ENCODE data around the gene METTL23. TPM values are rescaled to one million over a fixed set of nuclear protein-coding genes. Genes with fewer than 3 reads are reported as not detected.

The METTL23 gene
- total and polyA plus RNA-seq, 2 of the 8 experiments (the other 6 are each of a cell fraction or from before 2014, with no cell fraction given) = 36.1 to 60.2 TPM

- POLR2A ChIA-PET (ENCODE audit: partially characterized antibody) = no interaction called here
- no peak for DNase-seq (ENCODE audit: low read depth in 1 of 2, low spot score in 2 of 2)
- CTCF ChIA-PET (ENCODE audit: partially characterized antibody) = interaction anchor here (0.5 kb wide), 1 partner anchor 47 kb away, joined by 3 read pairs; no protein-coding TSS in a partner anchor
- Histone ChIP-seq H3K56ac (replicated peaks; ENCODE audit: insufficient read length, low read depth, low read length) (no peak overlapping the region), H3K18ac (ENCODE audit: extremely low read depth, low read length) (no peak overlapping the region), H3K36me3 (ENCODE audit: control insufficient read depth in 2 of 4, insufficient read depth in 4 of 4, low read length in 3 of 4) (peaks cover 5 to 25% (median 12%) of the 10 kb centered on the region in 4 experiments; a peak in 7 of 8 replicates), H2BK120ac (replicated peaks; ENCODE audit: low read depth, low read length) (no peak overlapping the region), H3K4me1 (replicated peaks in 1 of 4; ENCODE audit: control insufficient read depth in 3 of 4, insufficient read depth in 4 of 4, low read length in 3 of 4) (no peaks in the 10 kb centered on the region), H3K9me3 (ENCODE audit: insufficient read depth in 2 of 2, low read depth in 1 of 2, low read length in 1 of 2) (no peaks in the 10 kb centered on the region), H3K27ac (ENCODE audit: low read depth, low read length) (no peak overlapping the region), H3K23ac (ENCODE audit: insufficient read length) (no peak overlapping the region), H3K14ac (ENCODE audit: insufficient read length) (no peak overlapping the region), H3K4me2 (ENCODE audit: insufficient read depth in 1 of 2, low read depth in 2 of 2, low read length in 2 of 2) (no peak overlapping the region), H4K91ac (replicated peaks; ENCODE audit: insufficient read length, low read length) (no peak overlapping the region), H2BK12ac (ENCODE audit: low read depth, low read length) (no peak overlapping the region), H3K23me2 (ENCODE audit: low read depth, low read length) (no peaks in the 10 kb centered on the region; the same call in 1 of the 2 replicates), H2BK5ac (ENCODE audit: low read depth, low read length) (no peak overlapping the region), H3K79me1 (ENCODE audit: low read depth, low read length) (no peaks in the 10 kb centered on the region), H4K20me1 (replicated peaks in 1 of 2; ENCODE audit: control insufficient read depth in 1 of 2, insufficient read depth in 2 of 2, low read length in 2 of 2) (no peaks in the 10 kb centered on the region), H2BK20ac (ENCODE audit: low read length) (no peak overlapping the region), H2BK15ac (ENCODE audit: low read length) (no peak overlapping the region), H3K9ac (replicated peaks in 1 of 4; ENCODE audit: extremely low read depth in 1 of 4, low read depth in 3 of 4, low read length in 3 of 4) (no peak overlapping the region), H3K79me2 (ENCODE audit: control insufficient read depth in 1 of 2, insufficient read depth in 2 of 2, low read length in 2 of 2) (no peaks in the 10 kb centered on the region), H2AK5ac (ENCODE audit: low read depth, low read length) (no peak overlapping the region), H3K4me3 (ENCODE audit: extremely low read depth in 1 of 4, insufficient read depth in 2 of 4, low read depth in 3 of 4, low read length in 4 of 4) (no peak overlapping the region), H3K27me3 (replicated peaks in 1 of 4; ENCODE audit: control insufficient read depth in 3 of 4, extremely low read depth in 1 of 4, insufficient read depth in 3 of 4, low read length in 3 of 4) (no peaks in the 10 kb centered on the region), H2AFZ (ENCODE audit: low read length) (no peak overlapping the region), H4K8ac (ENCODE audit: extremely low read depth, insufficient read depth, low read length) (no peak overlapping the region), H3K4ac (replicated peaks; ENCODE audit: insufficient read length, low read depth, low read length) (no peak overlapping the region), H4K5ac (ENCODE audit: insufficient read length, low read depth, low read length) (no peak overlapping the region)
- TF ChIP-seq CEBPB (IDR thresholded peaks at IDR 0.05; ENCODE audit: low read depth, low read length) = no peak
- no peak for TF ChIP-seq NRF1 (IDR thresholded peaks at IDR 0.05; ENCODE audit: low read depth, low read length)
- TF ChIP-seq EGR1 (IDR thresholded peaks at IDR 0.05; ENCODE audit: borderline replicate concordance, low read depth, low read length) = no peak
- no peak for TF ChIP-seq CBX8 (IDR thresholded peaks at IDR 0.05; ENCODE audit: borderline replicate concordance, low read depth, low read length)
- no peak for TF ChIP-seq PHF8 (conservative IDR thresholded peaks at IDR 0.05; ENCODE audit: low read depth, low read length)
- no peak for TF ChIP-seq POLR2AphosphoS5 (IDR thresholded peaks at IDR 0.05; ENCODE audit: low read depth, low read length)
- TF ChIP-seq SP2 (IDR thresholded peaks at IDR 0.05; ENCODE audit: low read length) = no peak
- no peak for TF ChIP-seq POLR2A (IDR thresholded peaks at IDR 0.05; ENCODE audit: control extremely low read depth in 1 of 2, low read depth in 2 of 2, low read length in 2 of 2)
- FAIRE-seq = no peak
- WGBS, 2 experiments (ENCODE audit: extremely low coverage in 1 of 2, insufficient coverage in 1 of 2, insufficient read length in 1 of 2, insufficient replicate concordance in 2 of 2, low coverage in 1 of 2, low lambda C conversion rate in 2 of 2, missing lambda C conversion rate in 1 of 2) = 85% methylated on average over 2 of the region's 2 CpGs; no CpG with 5 or more reads in 1 of the 2 experiments
Measured at GRCh38 chr17:76744747-76745146, 18.1 kb downstream of the METTL23 start.
